Lung (tissue), 12 donors: ENCODE results near the gene MTUS2. TPM values are rescaled to one million over a fixed set of nuclear protein-coding genes. Genes with fewer than 3 reads are reported as not detected.

Experiments
- ATAC-seq: fragments of 200-7000 bp; cut with Tn5 transposase; one replicate; pipeline ENCODE4 v1.9.1; 2020; ENCODE audit warnings: moderate number of reproducible peaks; ENCODE audit not compliant: insufficient read depth, low FRiP score
- DNase-seq, 3 donors: peaks; one replicate each; pipeline ENCODE4 v3.0.0-alpha.2; 2013 to 2017
- H3K27ac ChIP-seq, 2 donors: one replicate each; pipeline ENCODE4 v1.5.1; 2013; ENCODE audit warnings: mild to moderate bottlenecking in 2 of 2, moderate library complexity in 2 of 2, control low read depth in 1 of 2, inconsistent platforms in 1 of 2, low read depth in 1 of 2, low read length in 1 of 2
- H3K27me3 ChIP-seq, 3 donors: one replicate each; pipeline ENCODE4 v1.5.1; 2013; ENCODE audit warnings: low read length in 2 of 3; ENCODE audit not compliant: control insufficient read depth in 3 of 3, insufficient read depth in 3 of 3
- H3K36me3 ChIP-seq, 4 donors: one replicate each; pipeline ENCODE4 v1.5.1; 2013; ENCODE audit warnings: low read length in 4 of 4, mild to moderate bottlenecking in 1 of 4, moderate library complexity in 1 of 4; ENCODE audit not compliant: control insufficient read depth in 4 of 4, insufficient read depth in 4 of 4
- H3K4me1 ChIP-seq, 5 donors: one replicate each; pipeline ENCODE4 v1.5.1; 2013; ENCODE audit warnings: low read length in 5 of 5, mild to moderate bottlenecking in 2 of 5, moderate library complexity in 1 of 5; ENCODE audit not compliant: control insufficient read depth in 5 of 5, insufficient read depth in 5 of 5
- H3K4me3 ChIP-seq: one replicate; pipeline ENCODE4 v1.5.1; 2013; ENCODE audit warnings: mild to moderate bottlenecking, control low read depth, moderate library complexity
- H3K9ac ChIP-seq, 2 donors: one replicate each; pipeline ENCODE4 v1.5.1; 2013; ENCODE audit warnings: low read length in 2 of 2, control low read depth in 1 of 2; ENCODE audit not compliant: insufficient read depth in 1 of 2
- H3K9me3 ChIP-seq, 4 donors: one replicate each; pipeline ENCODE4 v1.5.1; 2013; ENCODE audit warnings: low read length in 3 of 4, mild to moderate bottlenecking in 1 of 4, moderate library complexity in 1 of 4; ENCODE audit not compliant: control insufficient read depth in 4 of 4, insufficient read depth in 3 of 4
- CTCF ChIP-seq: IDR thresholded peaks from 2 replicates; pipeline ENCODE4 v1.5.1; 2012; ENCODE audit warnings: mild to moderate bottlenecking; ENCODE audit errors: control extremely low read depth, extremely low read depth
- WGBS, 2 donors: extraction: QIAGEN DNeasy Blood & Tissue Kit; methylation state at CpG; one replicate each; pipeline ENCODE4 v1.1.7; 2013; 5-methylcytosine and 5-hydroxymethylcytosine counted together
- polyA plus RNA-seq, 2 donors: library from polyadenylated mRNA; stranded (reverse); fragments of 200-250 nt; gene quantifications; one replicate each; pipeline ENCODE4 v1.2.1, GENCODE V29; 2013
- total RNA-seq, 2 donors: library from RNA; depleted of rRNA in 1 of 2; stranded (reverse); fragments of >200 nt in 1 of 2; gene quantifications; one replicate each; pipeline ENCODE4 v1.2.1, GENCODE V29; 2014 to 2021
- donor health status: control.
- donor health status: control.
- donor health status: Bipolar disorder and iron deficiency.
- donor health status: healthy.
- donor health status: DM: yes; HTN: yes; CAD: no.

The MTUS2 gene
- total and polyA plus RNA-seq, 4 donors, result 0.03 to 0.54 (median 0.08) TPM

GRCh38 chr13:29439601-29440388 lies 619.7 kb downstream of the MTUS2 start:
- TF ChIP-seq CTCF, result no peak
- 62 to 75% methylated on average over 10 of the region's 10 CpGs for WGBS, 2 donors
- peak overlapping the region in 1 of 2 donors; percentile 80 for H3K27ac ChIP-seq

GRCh38 chr13:29441306-29441705 lies 621.2 kb downstream of the MTUS2 start:
- Histone ChIP-seq H3K4me1 (peaks cover 0 to 37% (median 8%) of the 10 kb centered on the region in 5 donors), H3K27me3 (no peaks in the 10 kb centered on the region), H3K9ac (no peak overlapping the region), H3K4me3 (no peak overlapping the region), H3K27ac (peak overlapping the region in 1 of 2 donors; percentile 34), H3K36me3 (no peaks in the 10 kb centered on the region), H3K9me3 (no peaks in the 10 kb centered on the region)
- WGBS, 2 donors, result 82 to 90% methylated on average over 5 of the region's 5 CpGs
- no peak for ATAC-seq
- no peak for TF ChIP-seq CTCF
- no peak for DNase-seq

More at GRCh38 chr13:29439601-29440388, 619.7 kb downstream of the MTUS2 start:
- H3K36me3 ChIP-seq, result no peaks in the 10 kb centered on the region
- H3K4me1 ChIP-seq, result peaks cover 0 to 52% (median 19%) of the 10 kb centered on the region in 5 donors
- no peaks in the 10 kb centered on the region for H3K27me3 ChIP-seq
- no peak overlapping the region for H3K4me3 ChIP-seq
- ATAC-seq (no peak), DNase-seq (peak; percentile 35 to 75 (median 47))
- no peak overlapping the region for H3K9ac ChIP-seq
- H3K9me3 ChIP-seq, result no peaks in the 10 kb centered on the region

GRCh38 chr13:29446016-29446415 lies 625.9 kb downstream of the MTUS2 start:
- ATAC-seq (no peak), DNase-seq (no peak)
- no peaks in the 10 kb centered on the region for H3K9me3 ChIP-seq
- no peak overlapping the region for H3K27ac ChIP-seq
- TF ChIP-seq CTCF, result no peak
- WGBS, 2 donors, result 85 to 94% methylated on average over 3 of the region's 3 CpGs
- H3K4me3 ChIP-seq, result no peak overlapping the region
- H3K9ac ChIP-seq, result no peak overlapping the region
- H3K36me3 ChIP-seq, result no peaks in the 10 kb centered on the region
- peaks cover 0 to 8% (median 0%) of the 10 kb centered on the region in 5 donors for H3K4me1 ChIP-seq
- no peaks in the 10 kb centered on the region for H3K27me3 ChIP-seq

GRCh38 chr13:29448174-29448573 lies 628.0 kb downstream of the MTUS2 start:
- 81 to 95% methylated on average over 2 of the region's 2 CpGs for WGBS, 2 donors
- ATAC-seq, result no peak
- peaks cover 0 to 2% (median 0%) of the 10 kb centered on the region in 5 donors for H3K4me1 ChIP-seq
- no peak for TF ChIP-seq CTCF
- H3K9ac ChIP-seq, result no peak overlapping the region
- no peaks in the 10 kb centered on the region for H3K27me3 ChIP-seq
- no peak overlapping the region for H3K27ac ChIP-seq
- H3K9me3 ChIP-seq, result no peaks in the 10 kb centered on the region
- no peak for DNase-seq
- no peaks in the 10 kb centered on the region for H3K36me3 ChIP-seq
- H3K4me3 ChIP-seq, result no peak overlapping the region
